ENCODE measurements around the gene TUBA8. TPM values are rescaled to one million over a fixed set of nuclear protein-coding genes. Genes with fewer than 3 reads are reported as not detected.
A peak's percentile ranks its signal among the peaks of the same experiment; 100 is the strongest.

The TUBA8 gene
- total RNA-seq, 3 donors from 2014 or later = 1.6 to 14.7 (median 2.9) TPM

GRCh38 chr22:18088825-18089568, 21.6 kb upstream of the TUBA8 start:
- DNase-seq (ENCODE audit: low spot score in 2 of 2) = no peak

GRCh38 chr22:18090286-18090685, 20.3 kb upstream of the TUBA8 start:
- peak overlapping the region in 1 of 2 donors; percentile 91 for H3K27ac ChIP-seq
- no peak overlapping the region for H3K4me3 ChIP-seq
- H3K36me3 ChIP-seq = no peaks in the 10 kb centered on the region
- H3K27me3 ChIP-seq = no peaks in the 10 kb centered on the region
- intact Hi-C loops (cut with DNase I; ENCODE audit: low total_unique reads) = no loop called here
- H3K9me3 ChIP-seq = no peaks in the 10 kb centered on the region
- no peak for DNase-seq (ENCODE audit: low spot score in 2 of 2)
- TF ChIP-seq POLR2AphosphoS5 (IDR thresholded peaks at IDR 0.05) = no peak
- H3K4me1 ChIP-seq = no peaks in the 10 kb centered on the region

More at GRCh38 chr22:18088825-18089568, 21.6 kb upstream of the TUBA8 start:
- Histone ChIP-seq H3K4me3 (no peak overlapping the region), H3K36me3 (no peaks in the 10 kb centered on the region), H3K4me1 (no peaks in the 10 kb centered on the region), H3K9me3 (no peaks in the 10 kb centered on the region), H3K27me3 (no peaks in the 10 kb centered on the region), H3K27ac (no peak overlapping the region)
- TF ChIP-seq POLR2AphosphoS5 (IDR thresholded peaks at IDR 0.05) (no peak), POLR2A (IDR thresholded peaks at IDR 0.05) (no peak), CTCF (IDR thresholded peaks at IDR 0.05) (no peak)
- intact Hi-C loops (cut with DNase I; ENCODE audit: low total_unique reads) = no loop called here

GRCh38 chr22:18091478-18091877, 19.1 kb upstream of the TUBA8 start:
- no peaks in the 10 kb centered on the region for H3K36me3 ChIP-seq
- peak overlapping the region; percentile 88 to 91 for H3K27ac ChIP-seq
- H3K4me1 ChIP-seq = no peaks in the 10 kb centered on the region
- H3K27me3 ChIP-seq = no peaks in the 10 kb centered on the region
- no peak for DNase-seq (ENCODE audit: low spot score in 2 of 2)
- no peaks in the 10 kb centered on the region for H3K9me3 ChIP-seq
- H3K4me3 ChIP-seq = peak overlapping the region; percentile 35 to 57 (median 43)
- intact Hi-C loops (cut with DNase I; ENCODE audit: low total_unique reads) = no loop called here
- TF ChIP-seq POLR2AphosphoS5 (IDR thresholded peaks at IDR 0.05) = no peak
- no peak for TF ChIP-seq CTCF (IDR thresholded peaks at IDR 0.05)
- TF ChIP-seq POLR2A (IDR thresholded peaks at IDR 0.05) = no peak

GRCh38 chr22:18091916-18092526, 18.6 kb upstream of the TUBA8 start:
- Histone ChIP-seq H3K9me3 (no peaks in the 10 kb centered on the region), H3K27me3 (no peaks in the 10 kb centered on the region), H3K27ac (peak overlapping the region; percentile 88 to 91), H3K36me3 (no peaks in the 10 kb centered on the region), H3K4me1 (no peaks in the 10 kb centered on the region), H3K4me3 (peak overlapping the region; percentile 35 to 57 (median 43))
- intact Hi-C loops (cut with DNase I; ENCODE audit: low total_unique reads) = no loop called here
- DNase-seq (ENCODE audit: low spot score in 2 of 2) = peak; percentile 72 to 77
- TF ChIP-seq POLR2A (IDR thresholded peaks at IDR 0.05) (no peak), CTCF (IDR thresholded peaks at IDR 0.05) (no peak), POLR2AphosphoS5 (IDR thresholded peaks at IDR 0.05) (peak; percentile 23 to 53 (median 47))

- TF ChIP-seq POLR2AphosphoS5 (IDR thresholded peaks at IDR 0.05) = no peak
- no peak for TF ChIP-seq CTCF (IDR thresholded peaks at IDR 0.05)
- no peak for TF ChIP-seq POLR2A (IDR thresholded peaks at IDR 0.05)
- Histone ChIP-seq H3K27ac (no peak overlapping the region), H3K4me3 (no peak overlapping the region), H3K36me3 (no peaks in the 10 kb centered on the region), H3K9me3 (no peaks in the 10 kb centered on the region), H3K27me3 (no peaks in the 10 kb centered on the region), H3K4me1 (no peaks in the 10 kb centered on the region)
- no peak for DNase-seq (ENCODE audit: low spot score in 2 of 2)
- intact Hi-C loops (cut with DNase I; ENCODE audit: low total_unique reads) = no loop called here
Measured at GRCh38 chr22:18093661-18094060, 16.9 kb upstream of the TUBA8 start.

Data from breast epithelium (tissue), 4 donors.